ENCODE measurements around the gene DPM1. TPM values are rescaled to one million over a fixed set of nuclear protein-coding genes. Genes with fewer than 3 reads are reported as not detected.

DPM1 gene
- total and polyA plus RNA-seq, 2 of the 8 experiments (the other 6 are each of a cell fraction or from before 2014, with no cell fraction given) = 42.3 to 57.0 TPM

GRCh38 chr20:50958615-50959542 lies 547 bp upstream of the DPM1 start, which contains the start of gene MOCS3 (continued):
- TF ChIP-seq CREB1 (IDR thresholded peaks at IDR 0.05) (no peak), CTBP2 (IDR thresholded peaks at IDR 0.05; ENCODE audit: borderline replicate concordance, insufficient read depth, insufficient read length, low read length) (no peak), EP300 (IDR thresholded peaks at IDR 0.05; ENCODE audit: borderline replicate concordance in 1 of 2, low read depth in 2 of 2, low read length in 2 of 2) (peak in 1 of 2 experiments; percentile 98; a peak in 2 of 3 replicates), SP1 (IDR thresholded peaks at IDR 0.05; ENCODE audit: low read depth, low read length) (peak; percentile 41; the same call in 1 of the 2 replicates), SIN3A (conservative IDR thresholded peaks at IDR 0.05 in 1 of 2, IDR thresholded peaks at IDR 0.05 in 1 of 2; ENCODE audit: low read depth in 1 of 2, low read length in 2 of 2) (peak; percentile 46 to 57; a peak in 3 of 4 replicates), CHD1 (IDR thresholded peaks at IDR 0.05; ENCODE audit: low read depth, low read length) (peak; percentile 94), MAFK (IDR thresholded peaks at IDR 0.05; ENCODE audit: low read depth, low read length) (no peak), KDM5A (IDR thresholded peaks at IDR 0.05; ENCODE audit: low read length) (peak; percentile 91), JUND (IDR thresholded peaks at IDR 0.05; ENCODE audit: low read length) (peak; percentile 97), EGR1 (IDR thresholded peaks at IDR 0.05; ENCODE audit: borderline replicate concordance, low read depth, low read length) (0 out of 2 replicates have a peak, but pooled peaks have one; percentile 50), ATF3 (IDR thresholded peaks at IDR 0.05; ENCODE audit: insufficient read depth, low read depth, low read length) (no peak), CBX8 (IDR thresholded peaks at IDR 0.05; ENCODE audit: borderline replicate concordance, low read depth, low read length) (no peak)
